Measurements from ENCODE around the gene CETP.
"Not testable (repeated sequence)": the region's sequence is repeated elsewhere in the genome, so short reads cannot be mapped to it uniquely, and the experiment has no call there.

The CETP gene

DNA sequence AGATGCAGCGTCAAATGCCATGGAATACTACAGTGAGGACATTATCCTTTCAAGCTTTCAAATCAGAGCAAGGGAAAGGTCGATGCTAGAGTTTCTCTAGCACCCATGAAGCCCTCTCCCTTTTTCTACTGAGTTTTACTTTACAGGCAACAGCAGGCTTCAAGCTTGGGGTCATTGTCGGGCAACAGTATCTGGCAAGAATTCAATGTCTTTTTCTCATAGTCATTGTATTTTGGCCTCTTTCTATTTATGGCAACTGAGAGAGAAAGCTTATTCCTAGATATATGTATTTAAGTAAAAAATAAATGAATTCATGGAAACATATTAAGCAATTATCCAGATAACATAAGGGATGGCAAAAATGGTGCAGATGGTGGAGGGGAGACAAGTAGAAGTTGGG, 364 bp upstream of the CETP start:
- no peak for DNase-seq

DNA sequence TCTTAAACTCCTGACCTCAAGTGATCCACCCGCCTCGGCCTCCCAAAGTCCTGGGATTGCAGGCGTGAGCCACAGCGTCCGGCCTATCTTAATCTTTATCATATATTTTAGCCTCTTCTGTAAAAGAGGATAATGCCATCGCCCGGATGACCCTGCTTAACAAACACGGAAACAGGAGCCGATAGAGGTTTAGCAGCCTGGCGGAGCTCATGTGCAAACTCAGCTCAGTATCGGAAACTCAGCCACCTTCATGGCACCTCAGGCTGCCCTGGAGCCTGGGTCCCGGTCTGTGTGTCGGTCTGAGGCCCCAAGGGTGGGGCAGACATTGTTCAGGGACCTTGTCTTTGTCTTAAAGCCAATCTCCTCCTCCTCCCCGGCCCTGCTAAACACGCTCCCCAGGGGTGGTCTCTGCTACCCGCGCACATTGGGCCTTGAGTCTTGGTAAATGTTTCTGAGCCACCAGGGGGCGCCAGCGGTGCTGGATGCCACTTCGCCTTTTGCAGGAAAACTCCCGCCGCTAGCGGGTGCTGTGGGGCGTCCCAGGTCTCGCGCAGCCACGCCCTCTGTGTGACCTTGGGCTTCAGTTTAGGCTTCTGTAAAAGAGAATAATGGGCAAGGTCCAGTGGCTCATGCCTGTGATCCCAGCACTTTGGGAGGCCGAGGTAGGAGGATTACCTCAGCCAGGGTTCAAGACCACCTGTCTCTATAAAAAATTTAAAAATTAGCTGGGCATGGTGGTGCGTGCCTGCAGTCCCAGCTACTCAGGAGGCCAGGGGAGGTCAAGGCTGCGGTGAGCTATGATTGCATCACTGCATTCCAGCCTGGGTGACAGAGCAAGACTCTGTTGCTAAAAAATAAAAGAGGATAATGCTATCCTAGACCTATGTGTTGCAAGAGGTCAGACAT, 2.7 kb downstream of the CETP start:
- DNase-seq = peak; percentile 96 to 97

DNA sequence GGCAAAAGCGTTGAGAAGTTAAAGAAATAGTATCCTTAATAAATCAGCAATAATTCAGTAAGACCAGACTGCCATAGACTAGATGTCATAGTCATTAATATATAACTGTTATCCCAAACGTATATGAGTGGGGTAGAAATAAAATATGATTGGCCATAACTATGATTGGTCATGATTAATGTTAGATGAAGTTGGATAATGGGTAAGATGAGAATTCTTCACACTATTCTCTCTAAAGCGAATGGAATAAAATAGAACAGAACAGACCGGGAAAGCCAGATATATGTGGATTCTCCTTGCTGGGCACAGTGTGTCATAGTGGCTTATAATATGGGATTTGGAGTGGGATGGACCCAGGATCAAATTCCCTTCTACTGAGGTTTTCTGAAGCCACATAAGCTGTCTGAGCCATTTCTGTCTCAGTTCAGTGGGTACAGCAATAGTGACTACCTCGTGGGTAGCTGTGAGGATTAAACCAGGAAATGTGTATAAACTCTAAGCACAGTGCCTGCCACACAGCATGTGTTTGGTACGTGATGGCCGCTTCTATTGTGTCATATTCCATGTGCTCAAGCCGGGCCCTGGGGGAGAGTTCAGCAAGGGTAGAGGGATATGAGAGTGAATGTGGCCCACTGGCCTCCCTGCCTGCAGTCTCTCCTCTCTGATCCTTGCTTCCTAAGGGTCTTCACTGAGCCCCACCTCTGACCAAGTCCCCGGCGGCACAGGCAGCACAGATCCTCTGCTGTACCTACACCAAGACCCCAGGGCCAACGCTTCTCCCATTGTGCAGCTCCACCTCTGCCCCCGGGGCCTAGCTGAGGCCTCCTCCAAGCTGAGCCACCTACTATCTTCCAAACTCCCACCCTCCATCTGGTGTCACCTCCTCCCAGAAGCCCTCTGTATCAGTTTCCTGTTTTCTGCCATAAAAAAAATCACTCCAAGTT, 3.7 kb downstream of the CETP start:
- DNase-seq = no peak

DNA sequence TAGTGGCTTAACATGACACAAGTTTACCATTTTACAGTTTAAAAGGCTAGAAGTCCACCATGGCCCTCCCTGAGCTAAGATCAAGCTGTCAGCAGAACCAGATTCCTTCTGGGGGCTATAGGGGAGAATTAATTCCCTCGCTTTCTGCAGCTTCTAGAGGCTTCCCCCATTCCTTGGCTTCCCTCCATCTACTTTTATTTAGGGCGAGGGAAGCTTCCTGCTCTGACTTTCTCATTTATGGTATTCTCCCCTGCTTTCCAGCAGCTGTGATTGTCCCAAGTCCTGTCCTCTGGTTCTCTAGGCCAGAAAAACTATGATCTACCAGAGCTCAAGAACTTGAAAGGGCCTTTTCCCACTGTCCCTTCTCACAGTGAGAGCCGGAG, 4.3 kb downstream of the CETP start:
- DNase-seq = no peak

DNA sequence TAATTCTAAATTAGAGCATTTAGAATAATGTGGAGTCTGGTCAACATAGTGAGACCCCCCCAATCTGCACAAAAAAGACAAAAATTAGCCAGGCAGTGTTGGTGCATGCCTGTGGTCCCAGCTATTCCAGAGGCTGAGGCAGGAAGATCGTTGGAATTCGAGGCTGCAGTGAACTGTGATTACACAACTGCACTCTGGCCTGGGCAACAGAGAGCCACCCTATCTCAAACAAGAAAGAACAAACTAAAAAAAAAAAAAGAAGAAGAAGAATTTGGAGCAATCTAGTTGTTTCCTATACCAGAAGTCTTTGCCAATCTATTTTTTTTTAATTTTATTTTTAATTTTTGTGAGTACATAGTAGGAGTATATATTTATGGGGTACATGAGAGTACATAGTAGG, 6.0 kb downstream of the CETP start:
- DNase-seq = no peak

DNA sequence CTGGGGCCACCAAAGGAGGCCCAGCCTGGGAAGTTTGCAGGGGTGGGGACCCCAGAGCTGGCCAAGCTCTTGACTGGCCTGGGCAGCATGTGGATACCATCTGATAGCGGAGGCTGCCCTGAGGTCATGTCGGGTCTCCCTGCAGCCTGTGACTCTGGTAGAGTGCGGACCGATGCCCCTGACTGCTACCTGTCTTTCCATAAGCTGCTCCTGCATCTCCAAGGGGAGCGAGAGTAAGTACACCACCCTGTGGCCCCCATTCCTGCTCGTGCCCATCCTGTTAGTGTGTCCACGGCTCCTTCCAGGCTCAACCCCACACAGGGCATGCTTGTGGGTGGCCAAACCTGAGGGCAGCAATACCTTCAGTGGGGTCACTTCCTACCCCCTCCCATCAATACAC, 8.0 kb downstream of the CETP start:
- no peak for DNase-seq

DNA sequence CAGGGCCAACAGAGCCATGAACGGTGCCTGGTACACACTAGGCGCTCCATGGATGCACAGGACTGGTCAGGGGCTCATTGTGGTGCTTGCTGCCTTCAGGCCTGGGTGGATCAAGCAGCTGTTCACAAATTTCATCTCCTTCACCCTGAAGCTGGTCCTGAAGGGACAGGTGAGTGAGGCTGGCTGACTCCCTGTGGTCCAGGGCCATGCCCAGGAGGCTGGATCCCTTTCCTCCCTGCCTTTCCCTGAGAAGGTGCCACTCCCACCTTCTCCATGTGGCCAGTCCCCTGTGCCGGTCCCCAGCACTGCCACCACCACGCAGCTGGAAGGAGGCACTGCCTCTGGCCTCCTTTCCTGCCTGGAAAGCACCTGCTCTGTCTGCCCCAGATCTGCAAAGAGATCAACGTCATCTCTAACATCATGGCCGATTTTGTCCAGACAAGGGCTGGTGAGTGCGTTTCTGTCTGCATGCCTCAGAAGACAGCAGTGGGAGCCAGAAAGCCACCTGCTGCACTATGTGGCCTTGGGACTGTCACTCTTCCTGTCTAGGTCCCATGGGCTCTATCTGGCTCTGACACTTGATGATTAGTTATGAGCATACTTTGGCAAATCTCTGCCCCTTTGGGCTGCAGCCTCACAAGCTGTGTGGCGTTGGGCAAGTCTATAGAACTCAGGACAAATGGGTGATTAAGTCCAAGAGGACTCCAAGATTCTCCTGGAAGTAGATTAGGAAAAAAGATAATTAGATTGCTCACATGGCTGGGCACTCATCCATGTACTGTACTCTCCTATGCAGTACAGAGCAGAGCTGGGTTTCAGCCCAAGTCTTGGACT, 9.4 kb downstream of the CETP start:
- no peak for DNase-seq

DNA sequence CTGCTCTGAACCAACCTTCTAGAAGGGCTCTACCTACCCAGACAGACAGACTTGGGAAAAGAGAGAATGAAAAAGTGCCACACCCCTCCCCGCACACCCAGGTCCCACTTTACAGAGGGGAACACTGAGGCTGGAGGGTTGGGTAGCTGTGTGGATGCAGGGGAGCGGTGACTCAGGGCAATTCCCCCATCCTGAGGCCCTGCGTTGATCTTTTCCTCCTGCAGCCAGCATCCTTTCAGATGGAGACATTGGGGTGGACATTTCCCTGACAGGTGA, 10.0 kb downstream of the CETP start:
- DNase-seq = no peak

DNA sequence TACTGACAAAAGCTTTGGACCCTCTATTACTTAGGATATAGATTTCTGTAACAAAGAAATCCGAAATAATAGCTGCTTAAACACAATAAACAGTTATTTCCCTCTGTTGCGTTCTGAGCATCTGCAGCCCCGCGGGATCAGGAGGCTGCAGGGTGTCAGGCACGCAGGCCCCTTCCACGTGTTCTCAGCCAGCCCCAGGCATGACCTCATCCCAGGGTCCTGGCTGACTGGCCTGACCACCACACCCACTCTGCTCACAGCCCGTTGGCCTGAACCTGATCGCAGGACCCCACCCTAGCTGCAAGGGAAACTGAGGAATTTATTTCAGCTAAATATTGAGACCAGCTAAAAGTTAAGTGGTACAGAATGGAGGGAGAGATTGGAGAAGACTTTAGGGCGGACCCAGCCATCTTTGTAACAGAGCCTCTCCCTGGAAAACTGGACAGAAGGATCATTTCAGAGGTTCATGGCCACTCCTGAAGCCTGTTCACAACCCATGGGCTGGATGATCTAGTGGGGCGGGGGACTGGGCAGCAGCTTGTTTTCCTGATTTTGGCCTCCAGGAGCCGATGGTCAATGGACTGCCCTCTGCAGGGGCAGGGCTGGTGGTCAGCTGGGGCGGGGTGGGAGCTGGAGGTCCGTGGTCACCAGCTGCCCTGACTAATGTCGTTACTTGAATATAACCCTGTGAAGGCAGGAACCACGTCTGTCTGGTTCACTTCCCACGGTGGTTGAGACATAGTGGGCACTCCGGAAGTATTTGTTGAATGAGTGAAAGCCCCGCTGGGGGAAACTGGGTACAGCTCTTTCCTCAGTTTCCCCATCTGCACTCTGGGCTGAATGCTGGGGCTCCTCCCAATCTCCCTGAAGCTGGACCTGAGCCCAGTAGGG, 10.9 kb downstream of the CETP start:
- DNase-seq = no peak

DNA sequence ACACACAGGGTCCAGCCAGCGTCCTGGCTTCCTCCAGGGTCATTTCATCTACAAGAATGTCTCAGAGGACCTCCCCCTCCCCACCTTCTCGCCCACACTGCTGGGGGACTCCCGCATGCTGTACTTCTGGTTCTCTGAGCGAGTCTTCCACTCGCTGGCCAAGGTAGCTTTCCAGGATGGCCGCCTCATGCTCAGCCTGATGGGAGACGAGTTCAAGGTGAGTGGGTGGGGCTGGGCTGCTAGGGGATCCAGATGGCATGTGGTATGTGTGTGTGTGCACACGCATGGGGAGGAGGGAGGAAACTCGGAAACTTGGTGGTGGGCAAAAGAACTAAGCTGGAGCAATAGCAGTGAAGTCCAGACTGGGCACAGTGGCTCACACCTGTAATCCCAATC, 11.5 kb downstream of the CETP start:
- no peak for DNase-seq

DNA sequence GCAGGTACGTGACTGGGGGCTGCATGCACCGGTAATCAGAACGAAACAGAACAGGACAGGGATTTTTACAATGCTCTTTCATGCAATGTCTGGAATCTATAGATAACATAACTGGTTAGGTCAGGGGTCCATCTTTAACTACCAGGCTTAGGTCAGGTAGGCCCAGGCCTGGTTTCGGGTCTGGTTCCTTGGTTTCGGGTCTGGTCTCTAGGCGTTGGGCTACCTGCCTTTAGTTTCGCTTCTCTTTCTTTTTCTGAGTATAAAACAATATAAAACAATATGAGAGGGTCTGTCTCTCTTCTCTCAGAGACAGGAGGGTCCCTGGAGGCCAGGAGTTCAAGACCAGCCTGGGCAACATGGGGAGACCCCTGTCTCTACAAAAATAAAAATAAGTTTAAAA, 12.1 kb downstream of the CETP start:
- not testable (repeated sequence) for DNase-seq

DNA sequence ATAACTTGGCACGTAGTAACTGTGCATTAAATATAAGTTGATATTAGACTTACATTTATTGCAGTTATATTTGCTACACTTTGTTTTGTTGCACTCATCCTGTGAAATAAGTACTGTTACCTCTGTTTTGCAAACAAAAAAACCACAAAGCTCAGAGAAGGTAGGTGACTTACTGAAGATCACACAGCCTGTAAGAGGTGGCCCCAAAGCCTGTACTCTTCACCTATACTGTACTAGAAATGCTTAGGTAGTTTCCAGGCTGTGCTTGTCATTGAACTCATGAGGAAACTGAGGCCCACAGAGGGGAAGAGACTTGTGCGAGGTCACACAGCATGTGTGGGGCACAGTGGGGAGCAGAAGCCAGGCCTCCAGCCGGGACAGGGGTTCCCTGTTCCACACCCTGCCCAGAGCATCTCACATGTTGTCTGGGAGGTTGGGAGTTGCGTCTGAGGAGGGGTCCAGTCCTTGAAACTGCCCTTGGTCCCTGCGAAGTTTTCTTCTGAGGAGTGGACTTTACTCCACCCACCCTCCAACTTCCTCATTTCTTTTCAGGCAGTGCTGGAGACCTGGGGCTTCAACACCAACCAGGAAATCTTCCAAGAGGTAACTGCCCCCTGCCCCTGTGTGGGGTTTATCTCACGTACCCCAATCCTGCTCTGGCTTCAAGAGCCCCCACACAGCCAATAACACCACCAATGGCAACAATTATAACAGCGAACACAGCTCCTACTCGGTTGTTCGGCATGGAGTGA, 13.0 kb downstream of the CETP start:
- DNase-seq = no peak

DNA sequence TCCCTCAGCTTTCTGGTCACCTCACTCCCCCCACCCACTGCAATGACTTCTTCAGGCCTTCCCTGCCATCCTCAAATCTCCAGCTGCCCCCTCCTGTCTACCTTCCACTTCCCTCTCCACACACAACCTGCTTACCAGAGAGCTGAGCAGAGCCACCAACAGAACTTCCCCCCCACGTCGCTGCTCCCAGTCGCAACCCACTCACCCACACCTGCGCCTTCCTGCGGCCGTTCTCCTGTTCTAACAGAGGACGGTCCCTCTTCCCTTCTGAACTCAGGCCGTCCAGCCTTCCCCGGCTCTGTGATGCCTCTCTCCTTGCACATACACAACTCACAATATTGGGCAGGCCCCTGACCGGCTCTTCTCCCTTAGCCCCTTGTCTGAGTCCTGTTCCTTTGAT, 14.0 kb downstream of the CETP start:
- no peak for DNase-seq

DNA sequence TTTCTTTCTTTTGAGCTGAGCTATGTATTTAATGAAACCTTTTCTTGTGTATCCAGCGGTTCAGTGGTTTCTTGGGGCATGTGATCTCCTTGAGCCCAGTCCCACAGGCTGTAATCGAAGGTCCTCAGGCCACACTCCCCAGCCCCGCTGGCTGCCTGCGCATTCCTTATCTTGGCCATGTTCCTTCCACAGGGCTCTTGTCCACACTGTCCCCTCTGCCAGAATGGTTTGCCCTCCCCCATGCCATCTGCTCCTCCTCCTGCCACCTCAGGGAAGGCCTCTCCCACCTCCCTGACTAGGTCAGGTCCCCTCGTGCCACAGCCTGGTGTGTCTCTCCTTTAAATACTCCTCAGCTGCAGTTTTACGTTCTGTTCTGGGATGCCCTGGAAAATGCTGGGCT, 15.5 kb downstream of the CETP start:
- DNase-seq = no peak

DNA sequence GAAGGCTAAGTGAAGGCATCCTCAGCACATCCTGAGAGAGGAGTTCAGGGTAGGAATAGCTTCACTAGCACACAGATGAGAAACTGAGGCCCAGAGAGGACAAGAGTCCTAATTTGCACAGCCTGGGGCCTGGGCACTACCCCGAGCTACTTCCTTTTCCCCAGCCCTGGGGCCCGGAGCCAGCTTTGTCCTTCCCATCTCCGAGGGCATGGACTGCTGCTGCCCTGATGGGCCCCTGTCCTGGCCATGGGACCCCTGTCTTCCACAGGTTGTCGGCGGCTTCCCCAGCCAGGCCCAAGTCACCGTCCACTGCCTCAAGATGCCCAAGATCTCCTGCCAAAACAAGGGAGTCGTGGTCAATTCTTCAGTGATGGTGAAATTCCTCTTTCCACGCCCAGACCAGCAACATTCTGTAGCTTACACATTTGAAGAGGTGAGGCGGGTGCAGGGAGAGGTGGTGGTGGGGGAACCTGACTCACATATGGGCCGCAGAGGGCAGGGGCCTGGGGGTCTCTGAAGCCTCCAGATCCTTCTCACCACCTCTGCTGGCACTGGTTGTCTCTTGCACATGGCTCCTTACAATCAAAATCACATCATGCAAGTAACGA, 16.2 kb downstream of the CETP start:
- no peak for DNase-seq

DNA sequence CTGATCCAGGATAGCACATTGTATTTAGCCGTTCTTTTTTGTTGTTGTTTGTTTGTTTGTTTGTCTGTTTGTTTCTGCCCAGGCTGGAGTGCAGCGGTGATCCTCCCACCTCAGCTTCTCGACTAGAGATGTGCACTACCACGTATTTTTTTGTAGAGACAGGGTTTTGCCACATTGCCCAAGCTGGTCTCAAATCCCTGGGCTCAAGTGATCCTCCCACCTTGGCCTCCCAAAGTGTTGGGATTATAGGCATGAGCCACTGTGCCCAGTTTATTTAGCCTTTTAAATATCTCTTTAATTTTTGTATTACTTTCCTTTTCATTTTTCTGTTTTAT, 18.4 kb downstream of the CETP start:
- DNase-seq = no peak

DNA sequence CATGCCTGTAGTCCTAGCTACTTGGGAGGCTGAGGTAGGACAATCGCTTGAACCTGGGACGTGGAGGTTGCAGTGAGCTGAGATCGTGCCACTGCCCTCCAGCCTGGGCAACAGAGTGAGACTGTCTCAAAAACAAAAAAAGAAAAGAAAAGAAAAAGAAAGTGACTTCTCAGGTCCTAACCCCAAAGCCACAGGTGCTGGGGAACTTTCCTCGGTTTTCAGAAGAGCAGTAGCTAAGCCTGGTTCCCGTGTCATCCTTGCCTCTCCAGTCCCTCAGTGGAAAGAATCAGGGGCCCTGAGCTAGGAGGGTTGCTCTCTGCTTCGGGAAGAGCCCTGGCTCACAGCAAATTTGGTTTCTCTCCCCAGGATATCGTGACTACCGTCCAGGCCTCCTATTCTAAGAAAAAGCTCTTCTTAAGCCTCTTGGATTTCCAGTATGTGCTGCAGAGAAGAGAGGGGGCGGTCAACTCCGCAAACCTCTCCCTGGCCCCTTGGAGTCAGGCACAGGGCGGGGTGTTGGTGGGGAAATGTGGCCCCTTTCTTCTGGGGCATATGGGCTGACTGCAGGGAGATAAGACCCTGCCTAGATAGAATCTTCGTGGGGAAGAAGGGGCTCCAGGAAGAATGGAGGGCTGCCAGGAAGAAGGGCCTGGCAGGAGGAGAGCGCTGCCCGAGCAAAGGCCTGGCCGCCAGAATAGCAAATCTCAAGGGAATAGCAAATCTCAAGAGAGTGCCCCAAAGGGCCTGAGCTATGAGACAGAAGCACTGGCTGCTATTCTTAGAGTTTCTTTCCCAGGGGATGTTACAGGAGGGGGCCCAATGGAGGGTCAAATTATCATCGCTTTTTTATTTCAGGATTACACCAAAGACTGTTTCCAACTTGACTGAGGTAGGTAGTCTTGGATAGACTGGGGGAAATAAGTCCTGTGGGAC, 19.3 kb downstream of the CETP start:
- no peak for DNase-seq

DNA sequence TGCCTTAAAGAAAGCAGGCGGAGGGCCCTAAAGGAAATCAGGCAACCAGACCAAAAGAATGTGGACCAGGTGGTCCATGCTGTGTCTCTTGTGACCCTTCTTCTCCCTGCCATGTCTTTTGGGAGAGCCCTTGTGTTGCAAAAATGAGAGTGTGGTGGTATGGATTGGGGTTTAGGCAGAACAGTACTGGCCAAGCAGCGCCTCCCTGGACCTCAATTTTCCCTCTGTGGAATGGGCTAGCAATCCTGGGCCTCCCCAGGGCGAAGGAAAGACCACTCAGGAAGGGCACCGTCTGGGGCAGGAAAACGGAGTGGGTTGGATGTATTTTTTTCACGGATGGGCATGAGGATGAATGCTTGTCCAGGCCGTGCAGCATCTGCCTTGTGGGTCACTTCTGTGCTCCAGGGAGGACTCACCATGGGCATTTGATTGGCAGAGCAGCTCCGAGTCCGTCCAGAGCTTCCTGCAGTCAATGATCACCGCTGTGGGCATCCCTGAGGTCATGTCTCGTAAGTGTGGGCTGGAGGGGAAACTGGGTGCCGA, 20.1 kb downstream of the CETP start:
- DNase-seq = no peak

DNA sequence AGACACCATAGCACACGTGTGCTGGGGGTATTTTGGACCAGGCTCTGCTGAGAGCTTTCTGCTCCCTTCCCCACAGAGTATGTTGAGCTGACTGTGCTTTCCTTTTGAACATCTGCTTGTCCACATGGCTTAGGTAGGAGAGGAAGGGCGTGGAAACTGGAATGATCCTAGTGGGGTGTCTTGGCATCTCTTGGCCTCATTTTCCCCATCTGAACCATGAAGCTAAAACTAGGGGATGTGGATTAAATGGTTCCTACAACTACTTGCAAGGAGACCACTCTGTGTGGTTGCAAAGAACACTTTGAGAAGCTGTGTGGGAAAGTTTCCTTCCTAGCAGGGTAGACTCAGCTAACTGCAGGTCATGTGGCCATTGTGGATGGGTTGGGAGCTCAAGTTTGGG, 20.9 kb downstream of the CETP start:
- no peak for DNase-seq

All from activated CD4-positive, alpha-beta T cell treated with anti-CD3 and anti-CD28 coated beads, Interleukin-2, amount 50 U/mL, for 4 hours (primary cell).